Activated naive CD4-positive, alpha-beta T cell treated with anti-CD3 and anti-CD28 coated beads for 36 hours (primary cell): ENCODE data around the gene IGF2. TPM values are rescaled to one million over a fixed set of nuclear protein-coding genes. Genes with fewer than 3 reads are reported as not detected.
A peak's percentile ranks its signal among the peaks of the same experiment; 100 is the strongest.

Experiments
- CTCF ChIA-PET: fragments of 350-600 bp; sonication (Branson Sonifier 250); formaldehyde crosslinking; loops from one replicate; lab custom pipeline; 2021; ENCODE audit warnings: antibody characterized with exemption; lab: Charles Lee
- DNase-seq: peaks from one replicate; pipeline ENCODE4 v3.0.0-alpha.2; 2020
- H3K27ac Mint-ChIP-seq: one replicate; pipeline ENCODE4 v1.8.0; 2021; ENCODE audit warnings: mild to moderate bottlenecking, mixed read lengths
- H3K27me3 Mint-ChIP-seq: one replicate; pipeline ENCODE4 v1.8.0; 2021; ENCODE audit warnings: low read depth, mixed read lengths
- H3K36me3 Mint-ChIP-seq: one replicate; pipeline ENCODE4 v1.8.0; 2021; ENCODE audit warnings: low read depth, mixed read lengths
- H3K4me1 Mint-ChIP-seq: one replicate; pipeline ENCODE4 v1.8.0; 2021; ENCODE audit warnings: low read depth, mixed read lengths
- H3K4me3 Mint-ChIP-seq: one replicate; pipeline ENCODE4 v1.8.0; 2021; ENCODE audit warnings: mild to moderate bottlenecking, moderate library complexity, mixed read lengths
- H3K9me3 Mint-ChIP-seq: one replicate; pipeline ENCODE4 v1.8.0; 2021; ENCODE audit warnings: mixed read lengths
- intact Hi-C: fragments of 100-400 bp; cut with micrococcal nuclease; formaldehyde crosslinking; loops from one replicate; pipeline ENCODE4 v1.15.1; 2023
- total RNA-seq, 2 experiments: library from RNA; stranded (reverse); gene quantifications; one replicate each; pipeline ENCODE4 v1.2.3, GENCODE V29; 2021

Gene IGF2
- total RNA-seq, 2 experiments from 2014 or later = 0.21 to 0.37 TPM

DNA sequence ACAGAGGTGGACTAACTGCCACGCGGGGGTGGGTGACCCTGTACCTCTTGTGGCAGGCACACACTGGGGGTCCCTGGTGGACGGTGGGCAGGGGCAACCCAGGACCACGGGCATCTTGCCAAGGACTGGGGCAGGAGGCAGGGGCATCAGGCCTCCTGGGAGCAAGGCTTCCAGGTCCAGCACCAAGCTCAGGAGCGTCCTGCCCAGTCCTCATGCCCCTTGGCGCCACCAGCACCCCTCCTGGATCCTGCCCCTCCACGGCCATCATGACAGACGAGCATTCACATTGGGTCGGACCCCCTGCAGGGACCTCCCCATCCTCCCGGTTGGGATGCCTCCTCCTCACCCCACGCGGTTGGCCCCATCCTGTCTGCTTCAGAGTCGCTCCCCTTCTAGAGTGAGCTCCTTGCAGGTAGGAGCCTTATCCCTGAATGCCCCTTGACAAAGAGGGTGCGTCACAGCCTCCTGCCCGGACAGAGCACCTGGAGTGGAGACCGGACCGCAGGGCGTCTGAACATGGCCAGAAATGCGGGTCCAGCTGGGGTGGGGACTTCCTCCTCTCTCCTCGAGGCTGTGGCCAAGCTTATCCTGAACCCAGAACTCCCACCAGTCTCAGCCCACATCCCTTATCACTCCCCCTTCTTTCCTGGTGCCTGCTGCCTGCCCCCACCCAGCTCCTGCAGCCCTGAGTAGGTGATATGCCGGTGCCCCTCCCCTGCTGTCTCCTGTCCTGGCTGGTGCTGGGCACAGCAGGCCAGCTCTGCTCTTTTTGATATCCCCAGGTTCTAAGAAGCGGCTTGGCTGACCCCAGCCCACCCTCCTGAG, 40.3 kb downstream of the IGF2 start:
- intact Hi-C loops = no loop called here
- Mint-ChIP-seq H3K4me3 (no peak overlapping the region), H3K9me3 (no peaks in the 10 kb centered on the region), H3K36me3 (no peaks in the 10 kb centered on the region), H3K27me3 (no peaks in the 10 kb centered on the region), H3K4me1 (no peaks in the 10 kb centered on the region), H3K27ac (no peak overlapping the region)
- CTCF ChIA-PET = interaction anchor here (1.4 kb wide), 1 partner anchor 405 kb away, joined by 3 read pairs; no protein-coding TSS in a partner anchor
- no peak for DNase-seq

DNA sequence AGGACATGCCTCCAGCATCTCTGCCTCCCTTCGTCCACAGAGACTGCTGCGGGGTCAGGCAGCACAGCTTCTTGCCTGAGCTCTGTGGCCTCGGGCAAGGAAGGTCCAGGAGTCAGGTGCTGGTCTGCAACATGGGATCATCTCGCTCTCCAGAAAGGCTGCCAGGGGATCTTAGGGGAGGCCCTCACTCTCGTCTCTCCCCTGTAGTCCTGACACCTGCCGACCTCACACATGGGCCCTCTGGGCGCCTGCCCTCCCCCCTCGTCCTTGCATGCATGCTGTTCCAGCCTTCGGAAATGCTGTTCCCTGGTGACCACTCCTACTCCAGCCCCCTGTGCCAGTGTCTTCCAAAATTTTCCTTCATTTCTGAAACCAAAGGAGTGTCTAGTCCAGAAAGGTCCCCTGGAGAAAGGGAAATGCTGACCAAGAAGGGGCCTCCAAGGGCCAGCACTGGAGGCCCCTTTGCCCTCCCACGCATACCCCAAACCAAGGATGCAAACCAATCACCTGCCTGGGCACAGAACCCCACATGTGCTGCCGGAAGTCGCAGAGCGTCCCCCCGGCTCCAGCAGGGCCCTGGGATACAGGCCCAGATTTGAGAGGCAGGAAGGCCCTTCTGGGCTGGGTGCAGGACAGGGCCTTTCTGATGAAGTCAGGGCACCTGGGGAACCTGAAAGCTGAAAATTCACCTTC, 41.0 kb downstream of the IGF2 start:
- H3K9me3 Mint-ChIP-seq = no peaks in the 10 kb centered on the region
- H3K36me3 Mint-ChIP-seq = no peaks in the 10 kb centered on the region
- intact Hi-C loops = no loop called here
- H3K27me3 Mint-ChIP-seq = no peaks in the 10 kb centered on the region
- CTCF ChIA-PET = no interaction called here
- peaks cover 4% of the 10 kb centered on the region for H3K4me1 Mint-ChIP-seq
- no peak overlapping the region for H3K4me3 Mint-ChIP-seq
- no peak for DNase-seq
- H3K27ac Mint-ChIP-seq = no peak overlapping the region

DNA sequence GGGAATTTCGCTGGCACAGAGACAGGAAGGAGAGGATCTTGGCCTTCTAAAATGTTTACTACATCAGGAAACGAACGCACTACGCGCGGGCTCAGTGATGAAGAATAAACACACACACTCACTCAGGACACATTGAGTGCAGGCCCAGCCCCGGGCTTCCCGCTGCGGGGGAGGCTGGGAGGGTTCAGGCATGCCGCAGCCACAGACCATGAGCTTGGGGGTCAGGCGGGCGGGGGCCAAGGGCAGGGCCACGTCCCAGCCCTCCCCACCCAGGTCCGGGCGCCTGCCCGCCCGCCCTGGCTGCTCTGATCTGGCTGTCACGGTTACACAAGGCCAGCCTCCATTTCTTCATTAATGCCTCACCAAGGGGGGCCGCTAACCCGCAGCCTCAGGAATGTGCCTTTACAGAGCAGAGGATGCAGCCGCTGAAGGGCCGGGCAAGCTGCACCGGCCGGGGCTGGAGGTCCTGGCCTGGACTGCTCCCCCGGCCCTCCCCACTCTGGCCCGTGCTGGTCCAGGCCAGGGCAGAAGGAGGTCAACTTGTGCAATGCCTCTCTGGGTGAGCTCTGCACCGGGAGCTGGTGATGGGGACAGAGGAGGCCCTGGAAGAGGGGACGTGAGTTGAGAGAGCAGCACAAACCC, 41.7 kb downstream of the IGF2 start:
- no peak overlapping the region for H3K27ac Mint-ChIP-seq
- intact Hi-C loops = no loop called here
- H3K36me3 Mint-ChIP-seq = no peaks in the 10 kb centered on the region
- CTCF ChIA-PET = no interaction called here
- H3K9me3 Mint-ChIP-seq = no peaks in the 10 kb centered on the region
- H3K27me3 Mint-ChIP-seq = no peaks in the 10 kb centered on the region
- H3K4me1 Mint-ChIP-seq = peaks cover 9% of the 10 kb centered on the region
- no peak overlapping the region for H3K4me3 Mint-ChIP-seq
- no peak for DNase-seq

DNA sequence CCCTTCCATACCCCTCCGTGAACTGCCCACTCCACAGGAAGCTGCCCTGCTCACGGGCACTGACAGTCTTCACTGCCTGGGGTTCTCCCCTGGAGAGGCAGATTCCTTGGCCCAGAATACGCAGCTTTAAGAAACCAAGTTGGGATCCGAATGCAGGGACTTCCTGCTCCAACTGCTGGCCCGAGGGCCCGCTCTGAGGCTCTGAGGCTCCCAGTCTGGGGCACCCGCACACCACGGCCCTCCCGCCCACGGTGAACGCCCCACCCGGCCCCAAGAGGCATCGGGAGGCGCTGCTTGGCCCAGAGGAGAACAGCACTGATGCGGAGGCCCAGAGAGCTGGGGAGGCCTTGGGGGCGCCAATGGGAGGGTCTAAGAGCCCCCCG, 42.3 kb downstream of the IGF2 start:
- no peak overlapping the region for H3K4me3 Mint-ChIP-seq
- H3K27me3 Mint-ChIP-seq = no peaks in the 10 kb centered on the region
- H3K36me3 Mint-ChIP-seq = no peaks in the 10 kb centered on the region
- CTCF ChIA-PET = no interaction called here
- DNase-seq = no peak
- intact Hi-C loops = no loop called here
- no peaks in the 10 kb centered on the region for H3K9me3 Mint-ChIP-seq
- no peak overlapping the region for H3K27ac Mint-ChIP-seq
- peaks cover 9% of the 10 kb centered on the region for H3K4me1 Mint-ChIP-seq

DNA sequence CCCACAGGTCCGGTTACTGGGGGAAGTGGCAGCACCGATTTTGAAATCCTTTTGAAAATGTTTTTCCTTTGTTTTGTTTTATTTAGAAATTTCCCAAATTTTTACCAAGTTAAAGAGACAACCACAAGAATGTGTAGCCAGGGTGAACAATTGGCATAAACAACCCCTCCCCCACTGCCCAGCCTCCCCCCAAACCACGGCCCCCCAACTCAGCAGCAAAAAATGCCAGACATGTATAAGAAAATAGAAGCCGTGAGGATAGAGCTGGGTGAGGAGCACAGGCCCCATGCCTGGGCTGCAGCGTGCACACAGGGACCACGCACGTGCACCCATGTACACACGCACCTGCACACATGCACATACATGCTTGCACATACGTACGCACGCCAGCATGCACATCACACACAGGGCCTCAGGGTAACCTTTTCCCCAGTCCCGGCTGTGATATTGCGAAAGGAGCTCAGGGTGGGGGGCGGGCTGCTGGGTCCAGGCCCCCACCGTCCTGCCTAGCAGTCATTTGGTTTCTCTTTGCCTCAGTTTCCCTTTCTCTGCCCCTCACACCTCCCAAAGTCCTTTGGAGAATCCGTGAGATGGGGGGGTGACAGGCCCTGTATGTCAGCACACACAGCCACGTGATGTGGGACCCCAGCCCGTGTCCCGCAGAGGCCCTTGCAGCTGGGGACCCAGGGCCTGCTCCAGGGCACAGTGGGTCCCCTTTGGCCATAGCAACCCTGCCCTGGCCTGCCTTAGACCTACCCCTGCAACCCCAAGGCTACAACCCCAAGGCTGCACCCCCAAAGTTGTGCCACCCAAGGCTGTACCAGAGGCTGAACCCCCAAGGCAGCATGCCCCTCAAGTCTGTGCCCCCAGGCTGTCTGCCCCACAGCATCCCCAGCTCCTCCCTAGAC, 42.9 kb downstream of the IGF2 start:
- no peaks in the 10 kb centered on the region for H3K9me3 Mint-ChIP-seq
- no peak overlapping the region for H3K4me3 Mint-ChIP-seq
- CTCF ChIA-PET = interaction anchor here (1.9 kb wide), 1 partner anchor 55 kb away, joined by 6 read pairs; no protein-coding TSS in a partner anchor
- H3K27ac Mint-ChIP-seq = no peak overlapping the region
- H3K27me3 Mint-ChIP-seq = no peaks in the 10 kb centered on the region
- no peaks in the 10 kb centered on the region for H3K36me3 Mint-ChIP-seq
- H3K4me1 Mint-ChIP-seq = peaks cover 9% of the 10 kb centered on the region
- intact Hi-C loops = no loop called here
- no peak for DNase-seq

DNA sequence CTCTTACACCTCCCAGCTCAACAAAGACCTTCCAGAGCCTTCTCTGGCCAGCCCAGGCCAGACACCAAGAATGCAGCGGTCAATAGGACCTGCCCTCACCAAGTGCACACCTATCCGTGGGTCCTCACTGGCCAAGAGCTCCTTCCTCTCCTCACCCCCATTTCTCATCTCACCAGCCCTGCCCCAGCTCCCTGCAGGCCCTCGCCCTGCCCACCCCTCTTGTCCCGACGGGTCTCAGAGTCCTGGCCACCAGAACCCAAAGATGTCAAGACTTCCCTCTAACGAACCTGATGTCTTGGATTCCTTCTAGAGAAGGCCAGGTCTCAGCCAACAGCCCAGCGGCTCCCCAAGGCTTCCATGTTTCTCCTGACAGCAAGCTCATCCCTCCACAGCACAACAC, 43.6 kb downstream of the IGF2 start:
- H3K9me3 Mint-ChIP-seq = no peaks in the 10 kb centered on the region
- H3K27me3 Mint-ChIP-seq = no peaks in the 10 kb centered on the region
- peaks cover 9% of the 10 kb centered on the region for H3K4me1 Mint-ChIP-seq
- intact Hi-C loops = no loop called here
- no peak overlapping the region for H3K4me3 Mint-ChIP-seq
- H3K27ac Mint-ChIP-seq = no peak overlapping the region
- no peak for DNase-seq
- no peaks in the 10 kb centered on the region for H3K36me3 Mint-ChIP-seq
- CTCF ChIA-PET = interaction anchor here (1.9 kb wide), 1 partner anchor 56 kb away, joined by 6 read pairs; no protein-coding TSS in a partner anchor

DNA sequence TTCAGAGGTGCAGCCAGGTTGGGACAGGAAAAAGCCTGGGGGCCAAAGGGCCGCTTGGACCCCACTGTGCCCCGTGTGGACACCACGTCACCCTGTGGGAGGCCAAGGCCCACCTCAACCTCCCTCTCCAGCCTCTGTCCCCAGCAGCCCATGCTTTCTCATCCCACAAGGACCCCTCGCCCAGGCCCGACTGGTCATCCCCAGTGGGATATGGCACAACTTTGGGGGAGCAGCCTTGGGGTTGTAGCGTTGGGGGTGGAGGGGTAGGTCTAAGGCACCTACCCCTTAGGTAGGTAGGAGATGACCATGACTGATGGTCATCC, 44.0 kb downstream of the IGF2 start:
- no peak overlapping the region for H3K4me3 Mint-ChIP-seq
- CTCF ChIA-PET = interaction anchor here (1.9 kb wide), 1 partner anchor 56 kb away, joined by 6 read pairs; no protein-coding TSS in a partner anchor

DNA sequence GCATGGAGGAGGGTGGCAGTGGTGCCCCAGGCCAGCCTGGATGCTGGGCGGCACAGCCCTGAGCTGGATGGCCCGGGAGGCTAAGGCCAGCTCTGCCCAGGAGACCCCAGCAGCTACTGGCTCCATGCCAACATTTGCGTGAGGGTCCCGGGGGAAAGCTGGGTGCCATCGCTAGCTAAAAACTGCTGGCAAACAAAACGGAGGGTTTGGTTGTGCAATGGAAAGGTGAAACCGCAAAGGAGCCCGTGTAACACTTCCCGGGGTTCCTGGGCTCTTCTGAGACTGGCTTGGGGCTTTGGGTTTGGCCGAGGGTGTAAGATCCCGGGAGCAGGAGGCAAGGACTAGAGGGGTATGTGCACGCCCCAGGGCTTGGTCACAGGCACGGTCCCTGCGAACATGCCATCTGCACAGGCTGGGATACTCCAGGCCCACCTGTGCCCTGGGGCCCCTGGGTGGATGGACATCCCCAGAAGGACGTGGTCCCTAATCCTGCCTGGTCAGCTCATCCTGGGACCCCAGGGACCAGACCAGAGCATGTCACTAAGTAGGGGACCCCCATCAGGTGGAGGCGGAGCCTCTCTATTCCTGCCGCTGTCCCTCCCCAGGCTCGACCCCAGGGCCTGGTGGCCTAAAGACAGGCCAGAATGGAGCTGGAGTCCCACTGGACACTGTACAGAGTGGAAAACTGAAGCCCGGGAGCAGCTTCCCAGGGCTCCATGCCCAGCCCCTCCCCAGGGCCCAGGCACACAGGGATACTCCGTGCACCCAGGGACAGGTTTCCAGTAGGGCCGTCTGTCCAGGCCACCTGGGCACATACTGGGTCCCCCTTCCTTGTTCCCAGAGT, 44.6 kb downstream of the IGF2 start:
- CTCF ChIA-PET = interaction anchor here (1.9 kb wide), 1 partner anchor 57 kb away, joined by 6 read pairs; no protein-coding TSS in a partner anchor
- Mint-ChIP-seq H3K9me3 (no peaks in the 10 kb centered on the region), H3K27me3 (no peaks in the 10 kb centered on the region), H3K36me3 (no peaks in the 10 kb centered on the region), H3K4me3 (no peak overlapping the region), H3K4me1 (peaks cover 9% of the 10 kb centered on the region), H3K27ac (no peak overlapping the region)
- DNase-seq = no peak
- intact Hi-C loops = loop anchor here (5.0 kb wide), 1 partner anchor 48 kb away; no protein-coding TSS in a partner anchor

More for the DNA sequence above, 44.0 kb downstream of the IGF2 start:
- intact Hi-C loops = no loop called here
- no peaks in the 10 kb centered on the region for H3K27me3 Mint-ChIP-seq
- DNase-seq = no peak
- no peaks in the 10 kb centered on the region for H3K36me3 Mint-ChIP-seq
- peaks cover 9% of the 10 kb centered on the region for H3K4me1 Mint-ChIP-seq
- H3K27ac Mint-ChIP-seq = no peak overlapping the region
- H3K9me3 Mint-ChIP-seq = no peaks in the 10 kb centered on the region

DNA sequence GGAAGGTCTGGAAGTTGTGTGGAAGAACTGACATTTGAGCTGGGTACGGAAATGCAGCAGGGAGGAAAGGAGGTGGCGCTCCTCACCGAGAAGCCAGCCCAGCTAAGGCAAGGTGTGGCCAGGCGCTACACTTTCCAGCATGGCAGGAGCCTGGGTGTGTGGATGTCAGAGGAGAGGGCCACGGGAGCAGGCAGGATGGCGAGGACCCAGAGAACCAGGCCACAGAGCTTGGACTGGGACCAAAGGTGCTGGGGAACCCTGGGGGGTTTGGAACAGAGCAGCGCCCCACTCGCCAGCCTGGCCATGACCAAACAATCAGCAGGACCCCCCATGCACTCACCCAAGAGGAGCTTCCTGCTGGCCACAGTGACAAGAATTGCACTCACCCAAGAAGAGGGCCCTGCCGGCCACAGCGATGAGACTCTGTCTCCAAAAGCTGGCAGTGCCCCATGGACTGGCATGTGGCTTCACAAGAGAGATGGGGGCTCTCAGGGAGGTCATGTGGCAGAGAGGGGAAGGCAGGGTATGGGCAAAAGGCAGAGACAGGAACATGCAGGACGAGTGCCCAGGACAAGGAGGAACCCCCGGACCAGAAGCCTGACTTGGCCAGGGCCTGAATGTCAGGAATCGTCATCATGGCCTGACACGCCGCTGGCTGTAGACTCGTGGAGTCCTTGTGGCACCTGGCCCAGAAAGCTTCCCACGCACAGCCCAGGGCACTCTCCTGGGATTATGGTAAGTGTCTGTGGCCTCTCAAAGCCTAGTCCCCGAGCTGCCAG, 45.4 kb downstream of the IGF2 start:
- intact Hi-C loops = loop anchor here (5.0 kb wide), 1 partner anchor 49 kb away; no protein-coding TSS in a partner anchor
- H3K4me1 Mint-ChIP-seq = peaks cover 9% of the 10 kb centered on the region
- H3K36me3 Mint-ChIP-seq = no peaks in the 10 kb centered on the region
- DNase-seq = no peak
- no peaks in the 10 kb centered on the region for H3K27me3 Mint-ChIP-seq
- CTCF ChIA-PET = interaction anchor here (1.9 kb wide), 1 partner anchor 57 kb away, joined by 6 read pairs; no protein-coding TSS in a partner anchor
- no peak overlapping the region for H3K4me3 Mint-ChIP-seq
- no peaks in the 10 kb centered on the region for H3K9me3 Mint-ChIP-seq
- no peak overlapping the region for H3K27ac Mint-ChIP-seq

DNA sequence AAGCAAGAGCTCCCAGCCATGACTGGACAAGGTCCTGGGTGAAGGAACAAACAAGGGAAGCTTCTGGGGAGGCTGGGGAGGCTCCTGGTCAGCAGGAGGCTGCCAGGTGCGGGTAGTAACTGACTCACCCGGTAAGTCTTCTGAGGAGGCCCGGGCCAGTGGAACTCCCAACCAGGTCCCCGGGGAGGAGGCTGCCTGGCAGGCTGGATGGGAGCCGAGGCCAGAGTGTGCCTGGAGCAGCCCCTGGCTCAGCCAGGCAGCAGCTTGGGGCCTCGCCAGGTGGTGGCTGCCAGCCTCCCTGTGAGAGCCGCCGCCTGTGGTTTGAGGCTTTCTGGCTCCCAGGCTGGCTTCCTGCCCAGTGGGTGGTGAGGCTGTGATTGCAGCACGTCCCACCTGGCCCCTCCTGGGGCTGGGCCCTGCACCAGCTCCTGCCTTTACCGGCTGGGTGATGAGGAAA, 46.2 kb downstream of the IGF2 start:
- peak; percentile 68 for DNase-seq
- Mint-ChIP-seq H3K36me3 (no peaks in the 10 kb centered on the region), H3K4me1 (peaks cover 9% of the 10 kb centered on the region), H3K9me3 (no peaks in the 10 kb centered on the region), H3K4me3 (no peak overlapping the region), H3K27me3 (no peaks in the 10 kb centered on the region), H3K27ac (no peak overlapping the region)
- CTCF ChIA-PET = no interaction called here
- intact Hi-C loops = loop anchor here (5.0 kb wide), 1 partner anchor 49 kb away; no protein-coding TSS in a partner anchor
